Measurements from ENCODE around the gene MARVELD3. TPM values are rescaled to one million over a fixed set of nuclear protein-coding genes. Genes with fewer than 3 reads are reported as not detected.
"Not testable (repeated sequence)": the region's sequence is repeated elsewhere in the genome, so short reads cannot be mapped to it uniquely, and the experiment has no call there.

Gene MARVELD3
- total and polyA plus RNA-seq, 2 donors (not counting 1 experiment from before 2014, with no cell fraction given) = not detected

DNA sequence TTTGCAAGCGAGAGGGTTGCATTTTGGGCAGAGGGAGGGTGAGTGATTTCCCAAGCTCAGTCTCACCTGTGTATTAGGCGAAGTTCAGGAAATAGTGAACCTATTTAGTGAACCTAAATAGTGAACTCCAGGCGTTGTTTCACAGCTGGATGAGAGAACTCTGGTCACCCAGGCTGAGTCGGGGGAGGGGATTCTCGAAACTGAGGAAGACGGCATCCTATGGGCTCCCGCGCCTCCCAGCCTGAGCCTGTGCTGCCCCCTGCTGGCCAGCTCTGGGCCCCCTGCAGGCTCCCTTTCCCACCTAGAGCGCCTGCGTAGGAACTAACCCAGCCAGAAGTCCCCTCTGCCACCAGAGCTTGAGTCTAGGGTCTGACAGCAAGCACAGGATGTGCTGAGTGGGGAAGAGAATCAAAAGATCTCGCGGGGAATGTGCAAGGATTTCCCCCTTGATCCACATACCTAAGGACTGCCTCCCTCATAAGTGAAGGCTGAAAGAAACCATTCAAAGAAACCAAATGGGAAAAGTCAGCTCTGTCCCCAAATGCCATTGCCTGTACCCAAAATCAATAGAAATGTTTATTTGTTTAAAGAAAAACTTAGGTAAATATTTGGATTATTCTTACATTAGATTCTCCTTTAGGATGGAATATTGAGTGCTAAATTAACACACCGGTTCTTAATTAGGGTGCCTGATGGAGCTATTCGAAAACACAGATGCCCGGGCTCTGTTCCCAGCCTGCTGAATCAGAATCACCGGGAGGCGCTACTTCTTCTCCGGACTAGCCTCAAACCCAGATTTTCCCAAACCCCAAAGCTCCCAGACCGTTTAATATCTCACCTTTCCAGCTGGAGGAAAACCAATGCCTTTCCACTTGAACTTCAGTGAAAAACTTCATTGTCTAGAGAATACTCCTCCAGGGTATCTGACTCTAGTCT lies 14.8 kb upstream of the MARVELD3 start:
- ChIA-PET POLR2A (interaction anchor here (0.7 to 2.4 kb wide), 4 partner anchors 44 to 198 kb away, joined by 3 to 42 read pairs (median 4); no protein-coding TSS in a partner anchor), CTCF (interaction anchor here (0.6 to 5.7 kb wide), 66 partner anchors 9 to 362 kb away, joined by 3 to 243 read pairs (median 6); partner anchors contain the start of genes TAT and ZNF23)
- no peaks in the 10 kb centered on the region for H3K79me2 ChIP-seq (ENCODE audit: control insufficient read depth, insufficient read depth, low read length)
- no peaks in the 10 kb centered on the region for H4K20me1 ChIP-seq (ENCODE audit: control insufficient read depth, insufficient read depth, low read length, poor library complexity, severe bottlenecking)
- peak overlapping the region; percentile 44 for H2AFZ ChIP-seq (ENCODE audit: insufficient read depth, low read depth, low read length, poor library complexity, severe bottlenecking)
- Mint-ChIP-seq H3K4me3 (peak overlapping the region; percentile 70), H3K4me1 (peaks cover 21% of the 10 kb centered on the region), H3K27me3 (no peaks in the 10 kb centered on the region), H3K27ac (no peak overlapping the region), H3K9me3 (ENCODE audit: insufficient read depth) (no peaks in the 10 kb centered on the region)
- no peaks in the 10 kb centered on the region for H3K36me3 ChIP-seq (replicated peaks in 1 of 2; ENCODE audit: control extremely low read depth in 1 of 2, control insufficient read depth in 1 of 2, extremely low read depth in 1 of 2, insufficient read depth in 2 of 2, low read length in 1 of 2)
- peak; percentile 88 for DNase-seq
- no peaks in the 10 kb centered on the region for H3K9me3 ChIP-seq (ENCODE audit: control extremely low read depth in 1 of 3, control insufficient read depth in 2 of 3, insufficient read depth in 1 of 3, low read length in 2 of 3)
- TF ChIP-seq EZH2 (IDR thresholded peaks at IDR 0.05; ENCODE audit: borderline replicate concordance, insufficient read depth, low read depth, low read length, poor library complexity, severe bottlenecking) = no peak
- peak; percentile 99 for TF ChIP-seq CTCF (IDR thresholded peaks at IDR 0.05)
- H3K4me1 ChIP-seq (ENCODE audit: control insufficient read depth in 2 of 2, insufficient read depth in 2 of 2, low read length in 2 of 2) = peaks cover 3 to 13% of the 10 kb centered on the region in 2 donors
- H3K27me3 ChIP-seq (replicated peaks in 1 of 4; ENCODE audit: control extremely low read depth in 1 of 4, control insufficient read depth in 3 of 4, insufficient read depth in 4 of 4, low read length in 3 of 4) = peaks cover 0 to 2% (median 0%) of the 10 kb centered on the region in 4 experiments
- peak overlapping the region; percentile 73 for H3K4me2 ChIP-seq (replicated peaks; ENCODE audit: low read depth, low read length, poor library complexity, severe bottlenecking)
- intact Hi-C loops (cut with micrococcal nuclease) = loop anchor here (1.0 kb wide), 5 partner anchors 46 to 149 kb away; partner anchors contain the start of gene ZNF23
- H3K9ac ChIP-seq (ENCODE audit: low read length) = no peak overlapping the region
- ATAC-seq (ENCODE audit: low read depth) = peak; percentile 91
- 21% methylated on average over 15 of the region's 19 CpGs for WGBS (ENCODE audit: insufficient coverage)
- H3K27ac ChIP-seq (ENCODE audit: low read length in 2 of 2) = no peak overlapping the region
- peak overlapping the region in 2 of 5 experiments; percentile 11 to 15 for H3K4me3 ChIP-seq (ENCODE audit: control extremely low read depth in 1 of 5, extremely low read depth in 1 of 5, insufficient read depth in 1 of 5, low read depth in 2 of 5, low read length in 4 of 5)

DNA sequence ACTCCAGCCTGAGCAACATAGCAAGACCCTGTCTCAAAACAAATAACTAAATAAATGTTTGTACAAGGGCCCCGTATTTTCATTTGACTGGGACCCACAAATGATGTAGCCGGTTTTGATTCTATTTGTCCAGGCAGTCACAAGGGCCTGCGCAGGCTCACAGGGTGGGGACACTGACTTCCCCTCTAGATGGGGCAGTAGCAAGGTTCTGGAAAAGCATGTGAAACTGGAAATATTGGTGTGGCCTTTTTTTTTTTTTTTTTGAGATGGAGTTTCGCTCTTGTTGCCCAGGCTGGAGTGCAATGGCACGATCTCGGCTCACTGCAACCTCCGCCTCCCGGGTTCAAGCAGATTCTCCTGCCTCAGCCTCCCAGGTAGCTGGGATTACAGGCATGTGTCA lies 11.0 kb upstream of the MARVELD3 start:
- H3K27me3 Mint-ChIP-seq; H3K9ac ChIP-seq (ENCODE audit: low read length); H3K4me3 Mint-ChIP-seq; DNase-seq; H3K4me2 ChIP-seq (replicated peaks; ENCODE audit: low read depth, low read length, poor library complexity, severe bottlenecking); H3K79me2 ChIP-seq (ENCODE audit: control insufficient read depth, insufficient read depth, low read length); H3K9me3 Mint-ChIP-seq (ENCODE audit: insufficient read depth); H3K27ac ChIP-seq (ENCODE audit: low read length in 2 of 2); H3K36me3 ChIP-seq (replicated peaks in 1 of 2; ENCODE audit: control extremely low read depth in 1 of 2, control insufficient read depth in 1 of 2, extremely low read depth in 1 of 2, insufficient read depth in 2 of 2, low read length in 1 of 2); H4K20me1 ChIP-seq (ENCODE audit: control insufficient read depth, insufficient read depth, low read length, poor library complexity, severe bottlenecking); H3K27ac Mint-ChIP-seq; H2AFZ ChIP-seq (ENCODE audit: insufficient read depth, low read depth, low read length, poor library complexity, severe bottlenecking); intact Hi-C loops (cut with micrococcal nuclease); ATAC-seq (ENCODE audit: low read depth); H3K4me1 Mint-ChIP-seq; H3K9me3 ChIP-seq (ENCODE audit: control extremely low read depth in 1 of 3, control insufficient read depth in 2 of 3, insufficient read depth in 1 of 3, low read length in 2 of 3); H3K4me3 ChIP-seq (ENCODE audit: control extremely low read depth in 1 of 5, extremely low read depth in 1 of 5, insufficient read depth in 1 of 5, low read depth in 2 of 5, low read length in 4 of 5); POLR2A ChIA-PET; H3K27me3 ChIP-seq (replicated peaks in 1 of 4; ENCODE audit: control extremely low read depth in 1 of 4, control insufficient read depth in 3 of 4, insufficient read depth in 4 of 4, low read length in 3 of 4): not testable (repeated sequence)
- CTCF ChIA-PET = interaction anchor here (0.7 to 2.0 kb wide), 5 partner anchors 50 to 202 kb away, joined by 3 to 8 read pairs (median 6); no protein-coding TSS in a partner anchor
- 98% methylated on average over 7 of the region's 8 CpGs for WGBS (ENCODE audit: insufficient coverage)
- H3K4me1 ChIP-seq (ENCODE audit: control insufficient read depth in 2 of 2, insufficient read depth in 2 of 2, low read length in 2 of 2) = peaks cover 3 to 13% of the 10 kb centered on the region in 2 donors

All from B cell (primary cell).